Neural crest cell (in vitro differentiated cells): Measurements from ENCODE around the gene EHF. TPM values are rescaled to one million over a fixed set of nuclear protein-coding genes. Genes with fewer than 3 reads are reported as not detected.

Source experiments
- DNase-seq: peaks from one replicate; pipeline ENCODE4 v3.0.0; 2021; ENCODE audit warnings: low read depth, mixed read lengths, low spot score
- H3K27ac Mint-ChIP-seq: one replicate; pipeline ENCODE4 v1.8.0; 2021; ENCODE audit warnings: mild to moderate bottlenecking, mixed read lengths; ENCODE audit not compliant: unreplicated experiment
- H3K27me3 Mint-ChIP-seq: 2 replicates; pipeline ENCODE4 v1.8.0; 2021; ENCODE audit warnings: low read depth, mild to moderate bottlenecking, mixed read lengths
- H3K36me3 Mint-ChIP-seq: 2 replicates; pipeline ENCODE4 v1.8.0; 2021; ENCODE audit warnings: low read depth, mild to moderate bottlenecking, mixed read lengths
- H3K4me1 Mint-ChIP-seq: 2 replicates; pipeline ENCODE4 v1.8.0; 2021; ENCODE audit warnings: mixed read lengths
- H3K4me3 Mint-ChIP-seq: one replicate; pipeline ENCODE4 v1.8.0; 2021; ENCODE audit warnings: mild to moderate bottlenecking, mixed read lengths
- H3K9me3 Mint-ChIP-seq: 2 replicates; pipeline ENCODE4 v1.8.0; 2021; ENCODE audit warnings: mixed read lengths
- CTCF ChIP-seq: fragments of 200-600 bp; sonication (generic); conservative IDR thresholded peaks from 2 replicates; pipeline ENCODE4 v1.5.0; 2021; ENCODE audit warnings: antibody characterized with exemption, mild to moderate bottlenecking
- total RNA-seq: library from RNA; stranded (reverse); gene quantifications from 2 replicates; pipeline ENCODE4 v1.2.1, GENCODE V29; 2021

EHF gene
- total RNA-seq, 1 donor from 2014 or later: not detected

GRCh38 chr11:34595960-34596644 lies 24.8 kb upstream of the EHF start:
- DNase-seq: no peak
- peaks cover 8% of the 10 kb centered on the region for H3K4me1 Mint-ChIP-seq
- peaks cover 4% of the 10 kb centered on the region for H3K36me3 Mint-ChIP-seq
- H3K9me3 Mint-ChIP-seq: peaks cover 10% of the 10 kb centered on the region
- no peaks in the 10 kb centered on the region for H3K27me3 Mint-ChIP-seq
- H3K4me3 Mint-ChIP-seq: no peak overlapping the region
- no peak overlapping the region for H3K27ac Mint-ChIP-seq
- TF ChIP-seq CTCF: no peak

- Mint-ChIP-seq H3K9me3 (no peaks in the 10 kb centered on the region), H3K36me3 (no peaks in the 10 kb centered on the region), H3K4me3 (no peak overlapping the region), H3K4me1 (peaks cover 11% of the 10 kb centered on the region), H3K27me3 (no peaks in the 10 kb centered on the region), H3K27ac (peak overlapping the region; percentile 4)
- DNase-seq: no peak
- TF ChIP-seq CTCF: no peak
Observed at GRCh38 chr11:34599406-34599945, 21.4 kb upstream of the EHF start.

- Mint-ChIP-seq H3K27me3 (no peaks in the 10 kb centered on the region), H3K36me3 (no peaks in the 10 kb centered on the region), H3K9me3 (no peaks in the 10 kb centered on the region), H3K4me3 (no peak overlapping the region), H3K4me1 (peaks cover 11% of the 10 kb centered on the region), H3K27ac (no peak overlapping the region)
- no peak for DNase-seq
- no peak for TF ChIP-seq CTCF
Observed at GRCh38 chr11:34600339-34601084, 20.4 kb upstream of the EHF start.

- no peak for DNase-seq
- Mint-ChIP-seq H3K36me3 (no peaks in the 10 kb centered on the region), H3K9me3 (no peaks in the 10 kb centered on the region), H3K27ac (no peak overlapping the region), H3K27me3 (no peaks in the 10 kb centered on the region), H3K4me1 (peaks cover 11% of the 10 kb centered on the region), H3K4me3 (no peak overlapping the region)
- no peak for TF ChIP-seq CTCF
Observed at GRCh38 chr11:34601085-34601444, 19.8 kb upstream of the EHF start.

GRCh38 chr11:34601609-34602008 lies 19.3 kb upstream of the EHF start:
- Mint-ChIP-seq H3K9me3 (no peaks in the 10 kb centered on the region), H3K4me3 (no peak overlapping the region), H3K36me3 (no peaks in the 10 kb centered on the region), H3K27me3 (no peaks in the 10 kb centered on the region), H3K4me1 (peaks cover 11% of the 10 kb centered on the region), H3K27ac (no peak overlapping the region)
- no peak for TF ChIP-seq CTCF
- DNase-seq: no peak
